GM12875 (cell line): ENCODE results near the gene KCNJ5.
A peak's percentile ranks its signal among the peaks of the same experiment; 100 is the strongest.

Experiments
- H3K4me3 ChIP-seq: one replicate; pipeline ENCODE4 v1.5.1; 2011; ENCODE audit warnings: low read depth, low read length, control low read depth
- TF ChIP-seq, protein P1 (sequence below): IDR thresholded peaks from 2 replicates; pipeline ENCODE4 v1.5.1; 2011; ENCODE audit warnings: low read depth, mild to moderate bottlenecking, control low read depth, inconsistent platforms, low read length, moderate library complexity, borderline replicate concordance; ENCODE audit not compliant: insufficient read depth

Gene KCNJ5

DNA sequence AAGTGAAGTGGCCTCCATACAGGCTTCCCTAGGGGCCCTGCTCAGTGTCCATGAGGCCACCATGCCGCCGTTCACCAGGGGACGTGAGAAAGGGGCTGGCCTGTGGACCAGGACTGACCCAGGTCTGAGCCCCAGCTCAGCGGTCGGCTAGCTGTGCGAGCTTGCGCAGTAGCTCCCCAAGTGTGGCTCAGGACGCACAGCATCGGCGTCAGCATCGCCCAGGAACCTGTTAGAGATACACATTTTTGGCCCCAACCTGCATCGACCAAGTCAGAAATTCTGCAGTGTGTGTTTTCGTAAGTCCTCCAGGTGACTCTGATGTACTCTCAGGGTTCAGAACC is 51.1 kb downstream of the KCNJ5 start:
- TF ChIP-seq, protein P1, sequence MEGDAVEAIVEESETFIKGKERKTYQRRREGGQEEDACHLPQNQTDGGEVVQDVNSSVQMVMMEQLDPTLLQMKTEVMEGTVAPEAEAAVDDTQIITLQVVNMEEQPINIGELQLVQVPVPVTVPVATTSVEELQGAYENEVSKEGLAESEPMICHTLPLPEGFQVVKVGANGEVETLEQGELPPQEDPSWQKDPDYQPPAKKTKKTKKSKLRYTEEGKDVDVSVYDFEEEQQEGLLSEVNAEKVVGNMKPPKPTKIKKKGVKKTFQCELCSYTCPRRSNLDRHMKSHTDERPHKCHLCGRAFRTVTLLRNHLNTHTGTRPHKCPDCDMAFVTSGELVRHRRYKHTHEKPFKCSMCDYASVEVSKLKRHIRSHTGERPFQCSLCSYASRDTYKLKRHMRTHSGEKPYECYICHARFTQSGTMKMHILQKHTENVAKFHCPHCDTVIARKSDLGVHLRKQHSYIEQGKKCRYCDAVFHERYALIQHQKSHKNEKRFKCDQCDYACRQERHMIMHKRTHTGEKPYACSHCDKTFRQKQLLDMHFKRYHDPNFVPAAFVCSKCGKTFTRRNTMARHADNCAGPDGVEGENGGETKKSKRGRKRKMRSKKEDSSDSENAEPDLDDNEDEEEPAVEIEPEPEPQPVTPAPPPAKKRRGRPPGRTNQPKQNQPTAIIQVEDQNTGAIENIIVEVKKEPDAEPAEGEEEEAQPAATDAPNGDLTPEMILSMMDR: no peak
- H3K4me3 ChIP-seq: no peak overlapping the region

DNA sequence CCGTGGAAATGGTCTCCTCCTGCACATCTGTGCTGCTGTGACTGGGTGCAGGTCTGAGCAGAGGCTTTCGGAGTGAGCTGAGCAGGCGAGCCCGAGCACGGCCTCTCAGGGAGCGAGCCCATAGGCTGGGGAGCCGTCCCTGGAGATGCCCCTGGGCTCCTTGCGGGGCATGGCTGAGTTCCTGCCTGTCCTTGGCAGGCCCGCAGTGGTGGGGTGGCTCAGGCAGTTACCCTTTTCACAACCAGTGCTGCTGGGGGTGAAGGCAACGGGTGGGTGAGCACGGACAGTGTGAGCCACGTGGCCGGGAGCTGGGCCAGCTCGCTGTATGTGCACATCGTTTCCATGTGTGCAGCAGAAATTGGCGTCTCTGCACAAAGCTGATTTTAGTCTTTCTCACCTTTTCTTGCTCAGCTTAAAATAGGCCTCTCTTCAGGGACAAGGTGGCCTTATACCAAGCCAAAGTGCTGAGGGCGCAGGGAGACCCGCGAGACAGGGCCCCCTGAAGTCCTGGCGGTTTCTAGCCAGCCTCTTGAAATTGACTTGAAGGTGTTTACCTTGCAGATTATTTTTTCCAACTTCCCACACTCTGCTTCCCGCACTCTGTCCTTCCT is 51.8 kb downstream of the KCNJ5 start, which contains the start of gene TP53AIP1:
Gene TP53AIP1, minus strand, starts transcription at position 55 of the 611 bp plus-strand sequence. CDS start 5,053 bp downstream, outside the sequence.
- TF ChIP-seq, protein P1: no peak
- no peak within 1 kb of the TSS for H3K4me3 ChIP-seq

DNA sequence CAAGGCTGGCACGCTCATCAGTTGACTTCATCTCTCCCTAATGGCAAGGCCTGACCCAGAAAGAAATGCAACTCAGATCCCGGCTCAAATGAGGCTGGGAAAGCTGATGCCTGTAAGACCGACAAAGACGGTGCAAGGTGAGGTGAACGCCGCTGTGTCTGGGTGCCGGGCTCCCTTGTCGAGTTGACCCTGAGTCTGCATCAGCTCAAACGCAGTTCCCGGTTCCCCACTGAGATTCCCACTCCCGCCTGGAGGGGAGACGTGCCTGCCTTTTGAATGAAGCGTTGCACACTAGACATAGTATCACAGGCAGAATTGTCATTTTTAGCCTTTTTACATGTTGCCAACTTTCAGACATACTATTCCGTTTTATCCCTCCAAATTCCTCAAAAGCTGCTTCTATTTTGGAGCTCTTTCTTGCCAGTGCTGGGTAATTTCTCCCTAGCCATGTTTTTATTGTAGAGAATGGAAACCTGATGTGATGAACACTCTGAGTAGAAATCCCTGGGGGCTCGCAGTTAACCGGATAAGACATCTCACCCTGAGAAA is 52.3 kb downstream of the KCNJ5 start:
- TF ChIP-seq, protein P1: no peak
- H3K4me3 ChIP-seq: no peak overlapping the region

DNA sequence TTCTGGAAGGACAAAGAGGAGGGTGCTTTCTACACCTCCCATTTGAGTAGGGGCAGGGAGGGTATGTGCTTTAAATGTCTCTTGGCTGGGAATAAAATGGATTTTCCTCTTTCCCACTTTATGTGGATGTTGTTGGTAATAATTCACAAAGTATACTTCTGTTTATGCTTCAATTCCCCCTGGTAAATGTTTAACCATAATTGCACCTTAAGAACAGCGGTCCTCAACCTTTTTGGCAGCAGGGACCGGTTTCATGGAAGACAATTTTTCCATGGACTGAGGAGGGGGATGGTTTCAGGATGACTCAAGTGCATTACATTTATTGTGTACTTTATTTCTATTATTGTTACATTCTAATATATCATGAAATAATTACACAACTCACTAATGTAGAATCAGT is 55.5 kb downstream of the KCNJ5 start:
- no peak overlapping the region for H3K4me3 ChIP-seq
- TF ChIP-seq, protein P1: no peak

DNA sequence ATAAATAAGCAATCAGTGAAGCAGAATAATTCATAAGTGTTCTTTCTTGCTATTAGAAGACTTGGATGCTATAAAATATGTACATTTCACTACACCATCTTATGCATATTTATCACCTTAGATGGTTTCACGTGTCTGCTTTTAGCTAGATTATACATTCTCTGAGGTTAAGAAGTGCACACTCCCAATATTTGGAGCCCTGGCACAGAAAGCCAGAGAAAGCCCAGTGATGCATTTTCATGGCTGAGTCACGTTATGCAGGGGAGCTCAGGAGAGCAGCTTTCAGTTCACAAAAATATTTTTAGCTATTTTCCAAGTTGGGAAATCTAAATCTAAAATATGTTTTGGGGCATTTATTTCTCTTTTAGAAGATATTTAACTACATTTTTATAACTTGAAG is 56.6 kb downstream of the KCNJ5 start:
- TF ChIP-seq, protein P1: no peak
- H3K4me3 ChIP-seq: no peak overlapping the region

DNA sequence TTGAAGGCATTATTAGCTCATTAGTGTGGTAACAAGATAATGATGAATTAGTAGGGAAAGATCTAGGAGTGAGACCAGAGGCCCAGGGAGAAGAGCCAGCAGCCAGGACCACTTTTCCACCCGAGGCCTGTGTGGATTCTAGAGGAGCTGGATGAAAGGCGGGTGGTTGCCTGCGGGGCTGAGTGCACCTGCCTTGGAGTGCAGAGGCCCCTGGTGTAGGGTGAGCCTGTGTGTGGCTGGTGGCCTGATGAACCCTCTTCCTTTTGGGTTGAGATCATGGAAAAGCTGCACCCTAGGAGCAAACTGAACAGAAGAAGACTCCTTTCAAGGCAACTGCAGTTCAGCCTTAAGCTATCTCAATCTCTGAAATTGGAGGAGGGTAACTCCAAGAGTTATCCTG is 57.4 kb downstream of the KCNJ5 start:
- no peak overlapping the region for H3K4me3 ChIP-seq

More for the DNA sequence above, 57.4 kb downstream of the KCNJ5 start:
- TF ChIP-seq, protein P1: peak; percentile 34; the same call in 1 of the 2 replicates
